ENCODE measurements around the gene PRM2.

DNA sequence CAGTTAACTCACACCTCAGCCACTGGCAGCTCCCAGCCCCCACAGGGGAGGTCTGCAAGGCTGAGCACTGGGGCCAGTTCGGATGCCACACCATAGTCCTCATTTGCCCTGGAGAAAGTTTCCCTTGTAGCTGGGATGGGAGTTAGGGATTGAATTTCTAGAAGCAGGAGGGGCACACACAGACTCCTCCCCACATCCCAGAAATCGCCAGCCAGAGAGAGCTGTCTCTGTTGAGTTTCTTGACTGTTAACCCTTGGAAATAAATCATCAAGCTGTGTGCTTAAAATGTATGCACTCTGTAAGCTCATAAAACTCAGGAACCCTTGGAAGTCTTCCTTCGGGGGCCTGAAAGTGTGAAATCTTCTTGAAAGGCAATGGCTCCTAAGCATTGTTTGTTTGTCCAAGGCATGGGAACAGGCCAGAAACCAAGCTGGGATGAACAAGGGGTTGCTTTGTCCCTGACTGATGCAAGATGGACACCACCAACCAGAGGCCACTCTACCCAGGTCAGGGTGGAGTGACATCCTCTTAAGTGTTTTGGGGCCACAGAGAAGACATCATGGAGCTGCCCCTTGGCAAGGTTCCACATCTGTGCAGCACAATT, 2.5 kb downstream of the PRM2 start:
- TF ChIP-seq, protein P1, sequence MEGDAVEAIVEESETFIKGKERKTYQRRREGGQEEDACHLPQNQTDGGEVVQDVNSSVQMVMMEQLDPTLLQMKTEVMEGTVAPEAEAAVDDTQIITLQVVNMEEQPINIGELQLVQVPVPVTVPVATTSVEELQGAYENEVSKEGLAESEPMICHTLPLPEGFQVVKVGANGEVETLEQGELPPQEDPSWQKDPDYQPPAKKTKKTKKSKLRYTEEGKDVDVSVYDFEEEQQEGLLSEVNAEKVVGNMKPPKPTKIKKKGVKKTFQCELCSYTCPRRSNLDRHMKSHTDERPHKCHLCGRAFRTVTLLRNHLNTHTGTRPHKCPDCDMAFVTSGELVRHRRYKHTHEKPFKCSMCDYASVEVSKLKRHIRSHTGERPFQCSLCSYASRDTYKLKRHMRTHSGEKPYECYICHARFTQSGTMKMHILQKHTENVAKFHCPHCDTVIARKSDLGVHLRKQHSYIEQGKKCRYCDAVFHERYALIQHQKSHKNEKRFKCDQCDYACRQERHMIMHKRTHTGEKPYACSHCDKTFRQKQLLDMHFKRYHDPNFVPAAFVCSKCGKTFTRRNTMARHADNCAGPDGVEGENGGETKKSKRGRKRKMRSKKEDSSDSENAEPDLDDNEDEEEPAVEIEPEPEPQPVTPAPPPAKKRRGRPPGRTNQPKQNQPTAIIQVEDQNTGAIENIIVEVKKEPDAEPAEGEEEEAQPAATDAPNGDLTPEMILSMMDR (IDR thresholded peaks at IDR 0.05), result no peak
- TF ChIP-seq ELF1 (IDR thresholded peaks at IDR 0.05) (no peak), RCOR1 (IDR thresholded peaks at IDR 0.05; ENCODE audit: low read length) (no peak)

Data from SK-N-SH (cell line).